Endometrial microvascular endothelial cells (primary cell): ENCODE data around the gene SLC8A2. TPM values are rescaled to one million over a fixed set of nuclear protein-coding genes. Genes with fewer than 3 reads are reported as not detected.

Source experiments
- in situ Hi-C: cut with HindIII; loops from 2 replicates; pipeline ENCODE4 v1.10.0; 2017; ENCODE audit warnings: low sequenced_read_pairs, low pct_unique_long_range_greater_than_20kb; ENCODE audit errors: inconsistent ontology term
- total RNA-seq: library from RNA; depleted of rRNA; stranded (reverse); fragments of >200 nt; gene quantifications from one replicate; pipeline ENCODE4 v1.2.3, GENCODE V29; 2015; ENCODE audit errors: inconsistent ontology term

SLC8A2 gene
- not detected for total RNA-seq

GRCh38 chr19:47471733-47472457, at the start of gene SLC8A2:
SLC8A2 (minus strand) TSS chr19:47471893; CDS start chr19:47466403, 5,490 bp downstream.
- in situ Hi-C loops, result no loop called here

- in situ Hi-C loops, result no loop called here
Measured at GRCh38 chr19:47520839-47521238, 49.1 kb upstream of the SLC8A2 start.

- in situ Hi-C loops, result no loop called here
Measured at GRCh38 chr19:47520343-47520806, 48.7 kb upstream of the SLC8A2 start.

GRCh38 chr19:47518854-47519253, 47.2 kb upstream of the SLC8A2 start:
- in situ Hi-C loops, result no loop called here

GRCh38 chr19:47518139-47518538, 46.4 kb upstream of the SLC8A2 start:
- in situ Hi-C loops, result no loop called here

GRCh38 chr19:47514869-47515588, 43.3 kb upstream of the SLC8A2 start, which contains the start of gene NAPA:
NAPA (minus strand) TSS chr19:47515063; CDS start chr19:47514940, 123 bp downstream.
- in situ Hi-C loops, result no loop called here

GRCh38 chr19:47514151-47514868, 42.6 kb upstream of the SLC8A2 start:
- in situ Hi-C loops, result no loop called here

- in situ Hi-C loops, result no loop called here
Measured at GRCh38 chr19:47512948-47513319, 41.2 kb upstream of the SLC8A2 start.

GRCh38 chr19:47512183-47512947, 40.7 kb upstream of the SLC8A2 start:
- in situ Hi-C loops, result no loop called here

GRCh38 chr19:47511681-47512080, 40.0 kb upstream of the SLC8A2 start:
- in situ Hi-C loops, result no loop called here

GRCh38 chr19:47511128-47511517, 39.4 kb upstream of the SLC8A2 start:
- in situ Hi-C loops, result no loop called here

- in situ Hi-C loops, result no loop called here
Measured at GRCh38 chr19:47510516-47511127, 38.9 kb upstream of the SLC8A2 start.

GRCh38 chr19:47509973-47510372, 38.3 kb upstream of the SLC8A2 start:
- in situ Hi-C loops, result no loop called here

- in situ Hi-C loops, result no loop called here
Measured at GRCh38 chr19:47509170-47509847, 37.6 kb upstream of the SLC8A2 start.

GRCh38 chr19:47508721-47509120, 37.0 kb upstream of the SLC8A2 start:
- in situ Hi-C loops, result no loop called here

GRCh38 chr19:47507924-47508553, 36.3 kb upstream of the SLC8A2 start:
- in situ Hi-C loops, result no loop called here

GRCh38 chr19:47507012-47507411, 35.3 kb upstream of the SLC8A2 start:
- in situ Hi-C loops, result no loop called here

- in situ Hi-C loops, result no loop called here
Measured at GRCh38 chr19:47506459-47506858, 34.8 kb upstream of the SLC8A2 start.
